Measurements from ENCODE around the gene PAFAH1B2. TPM values are rescaled to one million over a fixed set of nuclear protein-coding genes. Genes with fewer than 3 reads are reported as not detected.
"Not testable (repeated sequence)": the region's sequence is repeated elsewhere in the genome, so short reads cannot be mapped to it uniquely, and the experiment has no call there.

PAFAH1B2 gene
- total RNA-seq, 1 donor from 2014 or later, result 90.5 TPM

DNA sequence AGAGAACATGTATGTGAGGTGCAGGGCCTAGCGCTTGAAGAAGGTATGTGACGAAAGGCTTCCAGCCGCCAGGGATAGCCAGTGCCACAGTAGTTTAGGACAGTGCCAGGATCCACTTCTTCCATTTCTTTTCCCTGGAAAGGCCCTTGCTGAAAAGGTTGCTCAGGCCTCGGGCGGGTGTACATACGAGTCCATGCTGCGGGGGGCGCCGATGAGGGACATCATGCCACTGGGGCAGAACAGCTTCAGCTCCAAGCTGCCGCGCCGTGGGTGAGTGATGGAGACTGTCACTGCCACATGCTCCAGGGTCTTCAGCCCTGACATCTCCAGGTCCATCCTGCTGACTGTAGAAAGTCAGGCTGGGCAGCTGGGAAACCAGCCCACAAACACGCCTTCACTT lies 64.6 kb downstream of the PAFAH1B2 start:
- H3K27ac Mint-ChIP-seq (ENCODE audit: unreplicated experiment), result peak overlapping the region; percentile 54
- not testable (repeated sequence) for H3K4me3 Mint-ChIP-seq (ENCODE audit: unreplicated experiment)

DNA sequence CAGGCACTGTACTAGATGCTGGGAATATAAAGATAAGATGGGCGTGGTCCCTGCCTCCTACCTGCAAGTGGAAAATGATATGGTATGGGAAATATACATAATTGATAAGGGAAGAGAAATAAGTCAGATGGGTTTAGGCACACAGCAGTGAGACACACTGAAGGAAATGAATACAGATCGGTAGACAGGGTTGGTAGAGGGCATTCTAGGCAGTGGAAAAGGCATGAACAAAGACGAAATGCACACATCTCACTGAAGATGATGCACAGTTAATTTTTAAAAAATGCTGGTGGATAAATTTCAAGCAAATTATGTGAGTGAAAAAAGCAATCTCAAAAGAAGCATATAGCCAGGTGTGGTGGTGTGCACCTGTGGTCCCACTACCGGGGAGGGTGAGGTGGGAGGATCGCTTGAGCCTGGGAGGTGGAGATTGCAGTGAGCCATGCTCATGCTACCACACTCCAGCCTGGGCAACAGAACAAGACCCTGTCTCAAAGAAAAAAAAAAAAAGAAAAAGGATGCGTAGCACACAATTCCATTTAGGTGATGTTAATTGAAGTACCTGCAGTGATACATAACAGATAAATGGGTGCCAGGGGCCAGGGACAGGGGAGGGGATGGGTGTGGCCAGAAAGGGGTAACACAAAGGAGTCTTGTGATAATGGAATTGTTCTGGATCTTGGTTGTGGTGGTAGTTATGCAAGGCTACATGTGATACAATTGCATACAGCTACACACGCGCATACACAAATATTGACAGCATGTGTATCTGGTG lies 65.5 kb downstream of the PAFAH1B2 start:
- H3K9me3 Mint-ChIP-seq (ENCODE audit: low read depth); H3K27me3 Mint-ChIP-seq (ENCODE audit: low read depth); H3K4me3 Mint-ChIP-seq (ENCODE audit: unreplicated experiment); DNase-seq (ENCODE audit: low spot score): not testable (repeated sequence)
- Mint-ChIP-seq H3K4me1 (ENCODE audit: low read depth) (peaks cover 13% of the 10 kb centered on the region), H3K36me3 (ENCODE audit: low read depth) (peaks cover 30% of the 10 kb centered on the region), H3K27ac (ENCODE audit: unreplicated experiment) (peak overlapping the region; percentile 18)

More for the DNA sequence above, 64.6 kb downstream of the PAFAH1B2 start:
- H3K27me3 Mint-ChIP-seq (ENCODE audit: low read depth); H3K9me3 Mint-ChIP-seq (ENCODE audit: low read depth); DNase-seq (ENCODE audit: low spot score): not testable (repeated sequence)
- peaks cover 22% of the 10 kb centered on the region for H3K4me1 Mint-ChIP-seq (ENCODE audit: low read depth)
- peaks cover 31% of the 10 kb centered on the region for H3K36me3 Mint-ChIP-seq (ENCODE audit: low read depth)
- TF ChIP-seq, protein P1, sequence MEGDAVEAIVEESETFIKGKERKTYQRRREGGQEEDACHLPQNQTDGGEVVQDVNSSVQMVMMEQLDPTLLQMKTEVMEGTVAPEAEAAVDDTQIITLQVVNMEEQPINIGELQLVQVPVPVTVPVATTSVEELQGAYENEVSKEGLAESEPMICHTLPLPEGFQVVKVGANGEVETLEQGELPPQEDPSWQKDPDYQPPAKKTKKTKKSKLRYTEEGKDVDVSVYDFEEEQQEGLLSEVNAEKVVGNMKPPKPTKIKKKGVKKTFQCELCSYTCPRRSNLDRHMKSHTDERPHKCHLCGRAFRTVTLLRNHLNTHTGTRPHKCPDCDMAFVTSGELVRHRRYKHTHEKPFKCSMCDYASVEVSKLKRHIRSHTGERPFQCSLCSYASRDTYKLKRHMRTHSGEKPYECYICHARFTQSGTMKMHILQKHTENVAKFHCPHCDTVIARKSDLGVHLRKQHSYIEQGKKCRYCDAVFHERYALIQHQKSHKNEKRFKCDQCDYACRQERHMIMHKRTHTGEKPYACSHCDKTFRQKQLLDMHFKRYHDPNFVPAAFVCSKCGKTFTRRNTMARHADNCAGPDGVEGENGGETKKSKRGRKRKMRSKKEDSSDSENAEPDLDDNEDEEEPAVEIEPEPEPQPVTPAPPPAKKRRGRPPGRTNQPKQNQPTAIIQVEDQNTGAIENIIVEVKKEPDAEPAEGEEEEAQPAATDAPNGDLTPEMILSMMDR (IDR thresholded peaks at IDR 0.05), result peak; percentile 57

DNA sequence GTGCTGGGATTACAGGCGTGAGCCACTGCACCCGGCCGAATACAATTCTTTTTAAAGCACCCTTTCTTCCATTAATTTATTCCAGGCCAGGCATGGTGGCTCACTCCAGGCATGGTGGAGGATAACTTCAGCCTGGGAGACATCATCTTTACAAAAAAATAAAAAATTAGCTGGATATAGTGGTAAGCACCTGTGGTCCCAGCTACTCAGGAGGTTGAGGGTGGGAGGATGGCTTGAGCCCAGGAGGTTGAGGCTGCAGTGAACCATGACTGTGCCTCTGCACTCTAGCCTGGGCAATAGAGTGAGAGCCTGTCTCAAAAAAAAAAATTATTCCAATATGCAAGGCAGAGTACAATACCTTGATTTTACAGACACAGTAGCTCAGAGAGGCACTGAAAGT lies 66.5 kb downstream of the PAFAH1B2 start:
- no peak for DNase-seq (ENCODE audit: low spot score)
- Mint-ChIP-seq H3K4me3 (ENCODE audit: unreplicated experiment) (no peak overlapping the region), H3K36me3 (ENCODE audit: low read depth) (peaks cover 23% of the 10 kb centered on the region), H3K4me1 (ENCODE audit: low read depth) (peaks cover 3% of the 10 kb centered on the region), H3K9me3 (ENCODE audit: low read depth) (no peaks in the 10 kb centered on the region), H3K27ac (ENCODE audit: unreplicated experiment) (no peak overlapping the region), H3K27me3 (ENCODE audit: low read depth) (no peaks in the 10 kb centered on the region)
- TF ChIP-seq, protein P1 (IDR thresholded peaks at IDR 0.05), result no peak

DNA sequence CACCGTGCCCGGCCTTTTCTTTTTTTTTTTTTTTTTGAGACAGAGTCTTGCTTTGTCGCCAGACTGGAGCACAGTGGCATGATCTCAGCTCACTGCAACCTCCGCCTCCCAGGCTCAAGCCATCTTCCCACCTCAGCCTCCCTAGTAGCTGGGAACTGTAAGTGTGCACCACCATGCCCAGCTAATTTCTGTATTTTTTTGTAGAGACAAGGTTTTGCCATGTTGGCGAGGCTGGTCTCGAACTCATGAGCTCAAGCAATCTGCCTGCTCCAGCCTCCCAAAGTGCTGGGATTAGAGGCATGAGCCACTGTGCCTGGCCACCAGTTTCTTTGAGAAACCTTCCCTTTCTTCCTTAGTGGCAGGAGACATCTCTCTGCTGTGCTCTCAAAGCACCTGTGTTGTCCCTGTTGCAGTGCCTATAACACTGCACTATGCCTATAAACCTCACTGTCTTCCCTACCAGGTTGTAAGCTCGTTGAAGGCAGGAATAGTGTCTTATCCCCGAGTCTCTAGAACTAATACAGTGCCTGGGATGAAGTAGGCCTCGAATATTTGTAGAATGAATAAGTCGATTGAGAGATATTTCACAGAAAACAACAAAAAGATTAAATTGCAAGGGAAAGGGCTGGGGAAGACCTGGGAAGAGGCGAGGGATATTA lies 68.7 kb downstream of the PAFAH1B2 start:
- no peaks in the 10 kb centered on the region for H3K27me3 Mint-ChIP-seq (ENCODE audit: low read depth)
- H3K27ac Mint-ChIP-seq (ENCODE audit: unreplicated experiment), result no peak overlapping the region
- peak; percentile 27 for DNase-seq (ENCODE audit: low spot score)
- H3K36me3 Mint-ChIP-seq (ENCODE audit: low read depth), result peaks cover 23% of the 10 kb centered on the region
- no peak overlapping the region for H3K4me3 Mint-ChIP-seq (ENCODE audit: unreplicated experiment)
- H3K4me1 Mint-ChIP-seq (ENCODE audit: low read depth), result peaks cover 14% of the 10 kb centered on the region
- no peaks in the 10 kb centered on the region for H3K9me3 Mint-ChIP-seq (ENCODE audit: low read depth)
- TF ChIP-seq, protein P1 (IDR thresholded peaks at IDR 0.05), result no peak

DNA sequence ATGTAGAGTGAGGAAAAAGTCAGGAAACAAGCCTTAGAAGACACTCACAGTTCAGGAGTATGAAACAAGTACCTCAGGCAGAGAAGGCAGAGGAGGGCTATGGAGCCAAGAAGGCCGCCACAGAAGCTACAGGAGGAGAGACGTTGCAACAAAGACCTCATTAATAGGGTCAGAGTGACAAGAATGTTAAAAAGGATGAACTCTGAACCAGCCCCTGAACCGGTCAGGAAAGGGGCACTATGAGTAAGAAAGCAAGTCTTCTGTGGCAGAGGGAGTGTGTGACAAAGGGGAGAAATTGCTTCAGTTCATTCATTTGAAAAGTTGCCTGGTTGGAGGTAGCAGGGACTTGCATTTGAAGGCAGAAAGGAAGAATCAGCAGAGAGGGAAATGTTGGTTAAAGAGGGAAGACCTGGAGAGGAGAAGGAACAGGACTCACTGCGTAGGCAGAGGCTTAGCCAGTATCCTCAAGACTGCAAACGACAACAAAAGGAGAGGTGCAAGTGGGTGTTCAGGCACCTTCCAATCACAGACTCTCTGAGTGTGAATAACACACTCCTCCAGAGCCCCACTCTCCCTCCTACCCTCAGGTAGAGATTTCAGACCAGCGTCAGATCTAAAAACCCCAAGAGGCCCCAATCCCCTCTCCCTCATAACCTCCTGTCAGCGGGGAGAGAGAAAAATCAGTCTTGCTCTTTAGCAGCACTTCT lies 70.5 kb downstream of the PAFAH1B2 start:
- no peak for DNase-seq (ENCODE audit: low spot score)
- H3K27ac Mint-ChIP-seq (ENCODE audit: unreplicated experiment), result peak overlapping the region; percentile 34
- no peaks in the 10 kb centered on the region for H3K27me3 Mint-ChIP-seq (ENCODE audit: low read depth)
- H3K4me1 Mint-ChIP-seq (ENCODE audit: low read depth), result peaks cover 32% of the 10 kb centered on the region
- no peaks in the 10 kb centered on the region for H3K9me3 Mint-ChIP-seq (ENCODE audit: low read depth)
- no peak overlapping the region for H3K4me3 Mint-ChIP-seq (ENCODE audit: unreplicated experiment)
- H3K36me3 Mint-ChIP-seq (ENCODE audit: low read depth), result peaks cover 29% of the 10 kb centered on the region
- TF ChIP-seq, protein P1 (IDR thresholded peaks at IDR 0.05), result no peak

All from chondrocyte (in vitro differentiated cells).